Measurements from ENCODE around the gene NSD1.
A peak's percentile ranks its signal among the peaks of the same experiment; 100 is the strongest.
"Not testable (repeated sequence)": the region's sequence is repeated elsewhere in the genome, so short reads cannot be mapped to it uniquely, and the experiment has no call there.

The NSD1 gene

DNA sequence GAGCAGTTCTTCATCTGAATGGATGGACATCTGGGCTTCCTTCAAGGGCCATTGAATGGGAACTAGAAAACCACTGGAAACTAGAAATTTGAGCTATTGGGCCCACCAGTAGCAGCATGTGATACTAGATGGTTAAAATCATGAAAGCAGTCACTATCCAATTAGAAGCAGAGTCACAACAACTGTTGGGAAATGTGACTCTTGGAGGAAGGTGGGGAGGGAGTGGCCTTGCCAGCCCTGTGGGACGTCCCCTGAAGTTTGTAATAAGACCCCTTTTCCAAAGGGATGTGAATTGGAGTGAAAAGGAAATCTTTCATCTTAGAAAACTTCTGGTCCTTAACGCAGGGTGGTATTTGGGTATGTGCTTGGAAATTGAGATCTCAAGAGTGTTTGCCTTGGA is 164.3 kb downstream of the NSD1 start:
- no peak for DNase-seq

DNA sequence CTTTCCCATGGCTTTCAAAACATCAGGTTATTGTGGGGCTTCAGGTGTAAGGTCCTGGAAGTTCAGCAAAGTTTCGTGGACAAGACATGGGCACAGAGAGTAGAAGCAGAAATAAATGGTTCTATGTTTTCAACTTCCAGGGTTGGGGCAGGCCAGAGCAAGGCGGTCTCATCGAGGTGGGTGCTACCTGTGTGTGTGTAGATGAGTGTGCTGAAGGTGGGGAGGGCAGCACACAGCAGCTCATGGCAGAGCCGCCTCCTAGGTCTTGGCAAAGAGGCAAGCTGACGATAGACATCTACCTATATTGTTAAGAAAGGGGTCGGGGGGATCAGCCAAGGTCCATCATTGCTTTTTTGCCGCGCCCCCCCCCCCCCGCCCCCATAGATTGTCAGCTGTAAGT is 166.1 kb downstream of the NSD1 start:
- DNase-seq, result no peak

DNA sequence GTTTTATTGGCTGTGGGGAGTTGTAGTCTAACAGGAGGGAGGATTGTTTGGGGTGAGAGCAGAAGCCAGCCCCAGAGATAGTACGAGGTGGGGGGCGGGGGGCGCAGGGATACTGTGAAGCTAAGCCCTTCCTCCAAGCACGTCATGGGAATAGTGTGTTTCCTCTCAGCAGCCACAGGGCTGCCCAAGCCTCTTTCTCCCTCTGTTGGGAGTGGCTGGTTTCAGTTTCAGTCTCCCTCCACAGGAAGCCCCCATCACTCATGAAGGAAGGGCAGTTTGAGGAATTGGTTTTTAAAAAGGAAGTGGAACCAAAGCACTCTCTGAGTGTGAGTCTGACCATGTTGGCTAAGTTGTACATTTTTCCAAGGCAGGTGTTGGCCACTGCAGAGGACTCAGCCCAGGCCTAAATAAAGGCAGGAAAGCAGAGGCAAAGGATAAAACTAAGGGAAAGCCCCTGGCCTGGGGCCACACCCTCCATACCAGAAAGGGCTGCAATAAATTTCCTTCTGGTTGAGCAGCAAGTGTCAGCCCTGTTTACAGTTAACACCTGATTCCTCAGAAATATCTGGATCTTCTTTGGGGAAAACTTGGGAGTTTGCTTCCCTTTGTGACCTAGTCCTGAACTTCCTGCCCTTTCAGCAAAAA is 166.8 kb downstream of the NSD1 start:
- DNase-seq, result no peak

DNA sequence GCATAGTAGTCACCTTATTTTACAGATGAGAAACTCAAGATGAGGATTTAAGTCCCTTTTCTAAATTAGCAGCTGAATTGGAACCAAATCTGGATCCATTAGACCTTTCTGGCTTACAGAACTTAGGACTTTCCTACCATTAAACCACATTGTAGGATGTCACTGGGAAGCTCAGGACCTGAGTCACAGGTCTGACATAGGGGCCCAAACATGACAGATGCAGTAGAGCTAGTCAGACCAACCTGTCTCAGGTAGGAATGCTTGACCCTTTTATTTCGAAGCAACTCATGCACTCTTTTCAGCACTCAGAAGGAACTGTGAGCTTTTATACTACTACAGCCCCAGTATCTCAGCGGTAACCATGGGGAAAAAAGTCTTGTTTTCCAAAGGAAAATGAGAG is 167.4 kb downstream of the NSD1 start:
- DNase-seq, result no peak

DNA sequence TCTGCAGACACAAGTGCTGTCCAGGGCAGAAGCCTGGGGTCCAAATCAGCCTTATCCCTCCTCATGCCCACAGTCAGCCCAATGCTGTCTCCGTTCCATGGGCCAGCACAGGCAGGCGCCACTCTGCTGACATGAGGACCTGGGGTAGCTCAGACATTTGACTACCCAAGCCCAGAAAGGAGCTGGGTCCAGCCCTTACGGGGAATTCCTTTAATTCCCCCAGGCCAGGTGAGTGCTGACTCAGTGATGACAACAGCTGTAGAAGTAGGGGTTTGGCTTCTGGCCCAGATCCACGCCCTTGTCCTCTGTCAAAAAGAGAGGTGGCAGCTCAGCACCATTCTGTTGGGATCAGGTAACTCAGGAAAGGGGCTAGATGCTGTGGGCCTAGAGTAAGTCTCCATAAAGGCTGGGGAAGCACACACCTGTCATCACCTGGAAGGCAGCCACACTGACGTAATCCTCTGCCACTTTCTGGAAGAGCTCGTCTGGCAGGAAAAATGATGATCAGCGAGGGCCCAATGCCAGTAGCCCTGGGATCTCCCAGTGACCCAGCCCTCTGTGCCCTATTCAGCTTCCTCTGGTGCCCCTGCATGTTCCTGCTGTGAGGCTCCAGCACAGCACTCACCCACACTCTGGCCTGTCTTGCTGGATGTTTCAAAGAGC is 168.1 kb downstream of the NSD1 start:
- peak; percentile 56 for DNase-seq

DNA sequence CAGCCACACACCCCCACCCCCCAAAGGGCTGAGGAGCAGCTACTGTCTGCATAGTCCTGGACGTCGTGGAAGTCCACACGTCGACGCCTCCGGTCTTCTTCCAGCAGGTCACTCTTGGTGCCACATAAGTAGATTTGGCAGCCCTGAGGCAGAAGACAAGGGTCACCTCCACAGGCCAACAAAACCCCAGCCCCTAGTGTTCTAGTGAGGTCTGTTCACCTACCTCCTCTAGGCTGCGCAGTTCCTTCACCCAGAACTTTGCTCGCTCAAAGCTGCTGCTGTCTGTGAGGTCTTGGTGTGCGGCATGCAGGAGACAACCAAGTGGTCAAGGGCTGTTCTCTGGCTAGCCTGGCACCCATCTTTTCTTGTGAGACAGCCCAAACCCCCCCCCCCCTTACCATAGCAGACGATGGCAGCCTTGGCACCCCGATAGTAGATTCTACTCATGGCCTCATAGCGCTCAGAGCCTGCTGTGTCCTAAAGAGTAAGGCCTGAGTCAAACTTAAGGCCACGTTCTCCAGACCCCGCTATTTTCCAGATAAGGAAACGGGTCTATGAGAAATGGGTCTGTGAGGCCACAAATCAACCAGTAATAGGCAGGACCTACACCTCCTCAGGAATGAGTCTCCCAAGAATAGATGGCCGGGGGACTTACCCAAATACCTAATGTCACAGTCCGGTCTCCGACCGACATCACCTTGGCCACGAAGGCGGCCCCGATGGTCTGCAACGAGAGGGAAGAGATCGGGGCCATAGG is 169.0 kb downstream of the NSD1 start:
- DNase-seq, result no peak

DNA sequence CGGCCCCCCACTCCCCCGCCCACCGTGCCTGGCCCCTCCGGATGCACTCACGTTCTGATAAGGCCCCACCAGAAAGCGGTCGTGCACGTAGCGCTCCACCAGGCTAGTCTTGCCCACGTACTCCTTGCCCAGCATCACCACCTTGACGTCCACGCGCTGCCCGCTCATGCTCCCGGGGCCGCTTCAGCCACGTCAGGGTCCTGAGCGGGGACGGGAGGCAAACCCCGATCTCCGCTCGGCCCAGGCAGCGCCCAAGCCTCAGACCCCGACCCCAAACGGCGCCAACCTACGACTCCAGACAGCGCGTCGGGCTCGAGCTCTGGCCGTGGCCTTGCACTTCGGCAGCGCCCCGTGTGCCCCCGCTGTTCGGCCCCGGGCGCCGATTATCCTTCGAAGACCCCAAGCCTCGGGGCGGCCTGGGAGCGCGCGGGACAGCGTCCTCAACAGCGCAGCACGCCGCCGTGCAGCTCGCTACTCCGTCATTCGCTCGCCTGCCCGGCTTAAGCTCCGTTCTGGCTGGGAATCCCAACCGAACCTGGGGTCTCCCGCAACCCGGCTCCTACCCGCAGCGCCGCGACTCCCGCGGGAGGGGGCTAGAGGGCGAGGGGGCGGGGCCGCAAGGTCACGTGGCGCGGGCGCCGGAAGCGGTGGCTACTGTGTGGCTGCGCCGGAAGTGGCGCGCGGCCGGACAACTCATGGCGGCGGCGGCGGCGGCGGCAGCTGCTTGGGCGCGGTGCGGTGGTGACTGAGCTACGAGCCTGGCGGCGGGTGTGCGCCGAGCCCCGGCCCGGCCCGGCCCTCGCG is 169.8 kb downstream of the NSD1 start, which contains the start of the genes PRELID1 and RAB24:
PRELID1 (plus strand) TSS at position 679 of the 804 bp plus-strand sequence. CDS start 187 bp downstream, outside the sequence.
RAB24 (minus strand) TSS at position 599 of the 804 bp plus-strand sequence; CDS start at position 168, 431 bp downstream.
- DNase-seq, result peak; percentile 35

DNA sequence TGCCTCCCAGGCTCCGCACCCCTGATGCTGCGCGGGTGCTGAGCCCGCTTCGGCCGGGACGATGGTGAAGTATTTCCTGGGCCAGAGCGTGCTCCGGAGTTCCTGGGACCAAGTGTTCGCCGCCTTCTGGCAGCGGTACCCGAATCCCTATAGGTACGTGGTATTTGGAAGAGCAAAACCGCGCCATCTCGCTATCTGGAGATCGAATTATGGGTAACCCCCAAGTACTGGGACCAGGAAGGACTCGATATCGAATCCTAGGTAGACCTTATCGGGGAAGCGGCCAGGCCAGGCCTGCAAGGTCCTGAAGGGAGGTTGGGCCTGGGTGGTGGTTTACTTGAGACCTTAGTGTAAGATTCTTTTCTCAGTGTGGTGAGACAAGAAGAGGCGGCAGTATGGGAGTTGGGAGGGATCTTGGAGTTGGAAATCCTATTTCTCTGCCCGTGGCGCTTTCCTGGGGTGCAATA is 170.4 kb downstream of the NSD1 start:
- no peak for DNase-seq

DNA sequence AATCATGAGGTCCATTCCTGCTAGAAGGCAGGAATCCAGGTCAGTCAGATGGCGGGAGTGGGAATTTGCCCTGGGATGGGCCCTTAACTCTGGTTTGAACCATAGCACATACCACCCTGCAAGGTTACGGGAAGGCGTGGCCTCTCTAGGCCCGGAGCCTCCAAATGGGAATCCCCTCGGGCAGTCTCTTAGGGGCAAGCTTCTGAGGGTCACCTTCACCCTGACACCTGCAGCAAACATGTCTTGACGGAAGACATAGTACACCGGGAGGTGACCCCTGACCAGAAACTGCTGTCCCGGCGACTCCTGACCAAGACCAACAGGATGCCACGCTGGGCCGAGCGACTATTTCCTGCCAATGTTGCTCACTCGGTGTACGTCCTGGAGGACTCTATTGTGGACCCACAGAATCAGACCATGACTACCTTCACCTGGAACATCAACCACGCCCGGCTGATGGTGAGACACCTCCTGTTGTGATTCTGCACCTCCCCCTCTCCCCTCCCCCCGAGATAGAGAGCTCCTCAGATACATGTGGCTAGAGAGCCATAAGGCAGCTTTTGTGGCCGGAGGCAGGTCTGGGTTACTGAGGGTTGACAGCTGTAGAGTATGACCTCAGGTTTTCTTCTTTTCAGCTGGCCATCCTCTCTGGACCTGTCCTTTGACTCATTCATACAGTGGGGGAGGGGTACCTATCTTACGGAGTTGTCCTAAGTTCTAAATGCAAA is 171.0 kb downstream of the NSD1 start:
- DNase-seq, result no peak

DNA sequence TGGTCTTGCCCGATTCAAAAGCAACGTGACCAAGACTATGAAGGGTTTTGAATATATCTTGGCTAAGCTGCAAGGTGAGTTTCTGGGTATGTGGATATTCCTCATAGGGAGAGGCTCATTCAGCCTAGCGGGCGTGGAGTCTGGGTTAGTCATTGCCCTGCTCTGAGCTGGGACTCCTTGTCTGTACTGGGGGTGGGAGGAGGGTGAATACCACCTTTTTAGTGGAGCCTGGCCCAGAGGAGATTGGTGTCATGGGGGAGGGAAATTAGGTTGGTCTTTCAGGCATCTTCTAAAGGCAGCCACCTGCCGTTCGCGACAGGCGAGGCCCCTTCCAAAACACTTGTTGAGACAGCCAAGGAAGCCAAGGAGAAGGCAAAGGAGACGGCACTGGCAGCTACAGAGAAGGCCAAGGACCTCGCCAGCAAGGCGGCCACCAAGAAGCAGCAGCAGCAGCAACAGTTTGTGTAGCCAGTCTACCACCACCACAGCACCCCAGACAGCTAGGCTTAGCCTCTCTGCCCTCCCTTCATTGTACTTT is 172.6 kb downstream of the NSD1 start:
- not testable (repeated sequence) for DNase-seq

DNA sequence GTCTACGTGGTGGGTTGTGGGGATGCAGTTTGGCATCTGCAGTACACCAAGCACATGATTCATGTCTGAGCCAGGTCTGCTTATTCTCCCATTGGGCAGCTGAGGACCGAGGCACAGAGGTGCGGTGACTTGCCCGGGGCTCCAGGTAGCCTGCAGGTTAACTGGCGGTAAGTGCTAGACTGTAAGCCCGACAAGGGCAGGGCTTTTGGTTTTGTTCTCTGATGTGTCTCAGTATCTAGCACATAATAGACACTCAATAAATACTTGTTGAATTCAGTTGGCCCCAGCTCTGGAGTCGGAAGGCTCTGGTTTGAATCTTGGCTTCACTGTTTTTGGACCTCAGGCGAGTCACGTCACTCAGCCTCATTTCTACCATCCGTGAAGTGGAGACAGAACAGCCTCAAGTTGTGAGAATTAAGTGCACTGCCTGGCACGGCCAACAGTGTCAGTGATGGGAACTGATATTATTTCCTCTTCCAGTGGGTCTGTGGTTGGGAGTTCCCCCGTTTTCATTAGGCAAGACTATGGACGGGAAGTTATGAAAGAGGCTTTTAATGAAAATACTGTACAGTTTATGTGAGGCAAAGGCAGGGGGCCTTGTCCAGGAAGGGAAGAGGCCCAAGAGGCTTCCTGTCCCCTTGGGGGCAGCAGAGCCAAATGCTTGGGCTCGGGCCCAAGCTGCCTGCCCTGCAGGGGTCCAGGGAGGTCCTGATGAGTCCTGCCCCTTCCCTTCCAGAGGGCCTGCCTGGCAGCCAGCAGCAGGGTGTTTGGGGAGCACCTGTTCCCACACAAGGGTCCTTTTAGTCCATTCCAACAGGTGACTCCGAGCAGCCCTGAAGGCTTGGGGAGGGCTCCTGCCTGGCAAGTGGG is 173.3 kb downstream of the NSD1 start:
- no peak for DNase-seq

DNA sequence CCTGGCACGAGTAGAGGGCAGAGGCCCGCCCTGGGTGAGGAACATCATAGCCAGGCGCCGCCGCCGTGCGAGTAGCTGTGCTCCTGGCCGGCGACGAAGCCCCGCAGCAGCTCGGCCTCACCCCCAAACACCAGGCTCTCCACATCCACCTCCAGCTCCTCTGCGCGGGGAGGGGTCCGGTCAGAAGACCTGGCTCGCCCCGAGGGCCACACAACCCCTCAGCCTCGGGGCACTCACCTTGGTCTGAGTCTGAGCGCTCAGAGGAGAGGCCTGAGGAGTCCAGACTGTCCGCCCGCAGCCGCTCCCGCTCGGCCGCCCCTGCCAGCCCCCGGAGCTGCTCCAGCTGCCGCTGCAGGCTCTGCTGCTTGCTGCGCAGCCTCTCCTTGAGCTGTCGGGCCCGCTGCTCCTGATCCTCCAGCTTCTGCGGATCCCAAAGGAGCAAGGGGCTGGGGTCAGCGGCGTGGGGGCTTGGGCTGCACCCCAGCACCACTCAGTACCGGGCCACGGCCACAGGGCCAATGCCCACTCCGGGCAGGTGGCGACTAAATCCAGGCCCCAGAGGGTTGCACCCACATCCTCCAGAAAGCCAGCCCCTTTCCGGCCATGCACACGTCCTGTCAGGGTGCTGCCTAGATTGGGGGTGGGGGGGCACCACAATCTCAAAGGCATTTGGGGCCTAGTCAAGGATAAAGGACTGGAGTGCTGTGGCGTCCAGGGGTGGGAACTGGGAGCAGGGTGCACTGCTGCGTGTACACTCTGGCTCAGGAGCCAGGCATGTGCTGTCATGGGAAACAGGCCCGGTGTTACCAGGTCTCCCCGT is 174.2 kb downstream of the NSD1 start:
- DNase-seq, result no peak

DNA sequence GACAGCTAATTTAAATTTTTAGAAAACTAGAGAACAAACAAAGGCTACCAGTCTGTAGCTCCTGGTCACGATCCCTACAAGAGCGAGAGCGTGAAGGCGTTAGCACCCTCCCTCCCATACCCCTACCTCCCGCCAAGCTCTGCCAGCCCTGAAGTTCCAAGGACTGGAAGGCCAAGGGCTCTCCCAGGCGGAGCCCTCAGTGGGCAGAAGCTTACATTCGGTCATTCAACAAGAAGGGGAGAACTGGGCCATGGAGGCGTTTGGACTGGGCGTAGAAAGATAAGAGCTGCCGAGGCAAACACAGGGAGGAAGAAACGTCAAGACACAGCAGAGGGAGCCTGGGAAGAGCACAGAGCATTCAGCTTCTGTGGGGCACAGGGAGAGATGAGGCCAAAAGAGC is 175.2 kb downstream of the NSD1 start:
- DNase-seq, result no peak

DNA sequence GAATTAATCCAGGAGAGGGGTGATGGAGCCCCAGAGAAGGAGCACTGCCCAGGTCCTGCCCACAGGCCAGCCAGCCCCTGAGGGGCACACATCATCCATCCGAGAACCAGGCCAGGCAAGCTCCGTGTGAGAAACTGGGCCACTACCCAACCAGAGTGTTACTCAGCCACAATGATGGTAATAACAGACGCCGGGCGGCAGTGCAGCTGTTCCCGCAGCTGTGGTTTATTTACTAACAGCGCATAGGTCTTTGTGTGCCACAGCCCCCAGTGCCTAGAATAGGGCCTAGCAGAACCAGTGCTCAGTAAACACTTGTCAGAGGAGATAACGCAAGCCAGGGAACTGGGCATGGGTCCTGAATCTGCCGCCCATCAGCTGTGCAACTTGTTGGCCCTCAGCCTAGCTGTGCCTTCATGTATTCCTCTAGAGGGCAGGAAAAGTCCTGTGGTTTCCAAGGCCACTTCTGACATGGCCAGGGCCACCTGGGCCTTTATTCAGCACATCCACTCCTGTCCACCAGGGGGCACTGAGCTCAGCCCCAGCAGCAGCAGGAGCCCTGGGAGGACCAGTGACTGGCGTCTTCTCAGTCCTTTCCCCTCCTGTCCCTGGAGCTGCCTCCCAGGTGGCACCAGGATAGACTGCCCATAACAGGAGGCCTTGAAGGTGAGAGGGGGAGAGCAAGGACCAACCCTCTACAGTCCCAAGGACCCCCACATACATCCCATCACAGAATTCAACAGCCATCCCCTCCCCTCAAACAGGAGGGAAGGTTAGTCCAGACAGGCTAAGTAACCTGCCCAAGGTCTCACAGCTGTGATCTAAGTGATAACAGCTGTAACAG is 176.0 kb downstream of the NSD1 start:
- no peak for DNase-seq

DNA sequence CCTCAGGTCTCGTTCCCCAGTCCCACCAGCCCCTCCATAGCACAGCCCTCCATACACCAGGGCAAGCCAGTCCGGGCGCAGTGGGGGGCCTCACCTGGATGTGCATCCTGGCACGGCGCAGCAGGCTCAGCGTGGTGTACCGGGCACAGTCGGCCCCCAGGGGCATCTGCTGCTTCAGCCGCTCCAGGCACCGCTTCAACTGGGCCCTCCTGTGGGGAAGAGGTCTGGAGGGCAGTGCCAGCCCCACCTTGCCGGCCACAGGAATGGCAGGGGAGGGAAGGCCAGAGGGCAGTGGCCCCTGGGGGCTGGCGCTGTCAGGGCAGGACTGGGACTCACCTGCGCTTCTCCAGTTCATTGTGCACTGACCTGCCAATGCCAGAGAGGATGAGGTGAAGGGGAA is 176.8 kb downstream of the NSD1 start:
- DNase-seq, result no peak

DNA sequence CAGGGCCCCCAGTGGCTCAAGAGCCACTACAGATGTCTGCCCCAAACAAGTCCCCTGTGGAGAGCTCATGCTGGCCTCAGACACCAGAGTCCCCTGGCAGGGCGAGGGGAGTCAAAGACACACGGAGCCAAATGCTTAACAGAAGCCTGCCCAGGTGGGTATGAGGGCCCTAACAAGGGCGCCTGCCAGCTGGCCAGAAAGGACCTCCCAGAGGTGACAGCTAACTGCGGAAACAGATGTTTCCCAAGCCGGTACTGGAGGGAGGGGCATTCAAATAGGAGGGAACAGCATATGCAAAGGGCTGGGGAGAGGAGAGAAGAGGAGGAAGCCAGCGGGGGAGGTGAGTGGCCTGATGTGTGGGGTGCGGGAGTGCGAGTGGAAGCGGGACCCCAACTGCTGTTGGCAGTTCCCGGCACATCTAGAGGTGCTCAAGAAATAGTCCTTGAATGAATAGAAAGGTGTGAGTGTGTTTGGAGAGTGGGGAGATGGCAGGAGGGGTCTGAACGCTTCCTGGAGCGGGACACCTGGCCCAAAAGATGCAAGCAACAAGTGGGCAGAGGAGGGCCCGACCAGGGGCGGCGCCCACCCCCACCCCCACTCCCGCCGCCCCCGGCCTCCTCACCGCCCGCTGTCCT is 177.3 kb downstream of the NSD1 start:
- DNase-seq, result no peak

DNA sequence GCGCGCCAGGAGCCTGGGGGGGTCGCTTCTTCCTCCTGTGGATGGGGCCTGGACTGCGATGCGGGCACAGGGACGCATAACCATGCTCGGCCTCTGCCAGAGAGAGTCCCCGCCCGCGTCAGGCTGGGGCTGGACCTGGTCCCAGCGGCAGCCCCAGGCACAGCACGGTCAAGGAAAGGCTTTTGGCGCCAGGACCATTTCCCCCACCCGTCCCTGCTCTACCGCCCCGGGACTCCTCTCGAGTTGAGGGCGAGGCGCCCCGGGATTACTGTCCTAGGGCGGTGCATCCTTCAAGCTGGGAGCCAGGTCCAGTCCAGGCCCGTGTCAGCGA is 177.8 kb downstream of the NSD1 start:
- no peak for DNase-seq

All from NCI-H2107 (cell line).